ENCODE data around the gene KIF5A.

DNA sequence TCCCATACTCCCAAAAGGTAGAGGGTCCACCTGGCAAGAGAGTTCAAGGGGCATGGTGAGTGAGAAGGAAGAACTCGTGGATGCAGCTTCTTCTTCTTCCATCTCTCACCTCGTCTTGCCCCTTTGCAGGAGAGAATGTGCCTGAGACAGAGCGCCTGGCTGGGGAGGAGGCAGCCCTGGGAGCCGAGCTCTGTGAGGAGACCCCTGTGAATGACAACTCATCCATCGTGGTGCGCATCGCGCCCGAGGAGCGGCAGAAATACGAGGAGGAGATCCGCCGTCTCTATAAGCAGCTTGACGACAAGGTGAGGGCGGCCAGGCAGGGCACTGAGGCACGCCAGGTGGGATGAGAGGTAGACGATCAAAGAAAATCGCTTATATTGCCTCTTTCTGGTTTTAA lies 20.0 kb downstream of the KIF5A start:
- no peak for TF ChIP-seq ZC3H10 (CRISPR knock-in tag; IDR thresholded peaks at IDR 0.05)
- TF ChIP-seq TOX (CRISPR knock-in tag; IDR thresholded peaks at IDR 0.05; ENCODE audit: borderline replicate concordance) = no peak
- no peak for TF ChIP-seq PATZ1 (CRISPR knock-in tag; IDR thresholded peaks at IDR 0.05; ENCODE audit: borderline replicate concordance)
- TF ChIP-seq, protein P1, sequence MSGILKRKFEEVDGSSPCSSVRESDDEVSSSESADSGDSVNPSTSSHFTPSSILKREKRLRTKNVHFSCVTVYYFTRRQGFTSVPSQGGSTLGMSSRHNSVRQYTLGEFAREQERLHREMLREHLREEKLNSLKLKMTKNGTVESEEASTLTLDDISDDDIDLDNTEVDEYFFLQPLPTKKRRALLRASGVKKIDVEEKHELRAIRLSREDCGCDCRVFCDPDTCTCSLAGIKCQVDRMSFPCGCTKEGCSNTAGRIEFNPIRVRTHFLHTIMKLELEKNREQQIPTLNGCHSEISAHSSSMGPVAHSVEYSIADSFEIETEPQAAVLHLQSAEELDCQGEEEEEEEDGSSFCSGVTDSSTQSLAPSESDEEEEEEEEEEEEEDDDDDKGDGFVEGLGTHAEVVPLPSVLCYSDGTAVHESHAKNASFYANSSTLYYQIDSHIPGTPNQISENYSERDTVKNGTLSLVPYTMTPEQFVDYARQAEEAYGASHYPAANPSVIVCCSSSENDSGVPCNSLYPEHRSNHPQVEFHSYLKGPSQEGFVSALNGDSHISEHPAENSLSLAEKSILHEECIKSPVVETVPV (CRISPR knock-in tag; IDR thresholded peaks at IDR 0.05) = no peak
- no peak for TF ChIP-seq RARB (CRISPR knock-in tag; IDR thresholded peaks at IDR 0.05)
- no peak for TF ChIP-seq ARNTL (CRISPR knock-in tag; IDR thresholded peaks at IDR 0.05; ENCODE audit: borderline replicate concordance, low read depth)
- no peak for TF ChIP-seq TCF4 (CRISPR knock-in tag; IDR thresholded peaks at IDR 0.05; ENCODE audit: borderline replicate concordance)
- TF ChIP-seq CSDC2 (CRISPR knock-in tag; IDR thresholded peaks at IDR 0.05) = no peak
- no peak for TF ChIP-seq SNAI2 (CRISPR knock-in tag; IDR thresholded peaks at IDR 0.05)
- TF ChIP-seq, protein P2, sequence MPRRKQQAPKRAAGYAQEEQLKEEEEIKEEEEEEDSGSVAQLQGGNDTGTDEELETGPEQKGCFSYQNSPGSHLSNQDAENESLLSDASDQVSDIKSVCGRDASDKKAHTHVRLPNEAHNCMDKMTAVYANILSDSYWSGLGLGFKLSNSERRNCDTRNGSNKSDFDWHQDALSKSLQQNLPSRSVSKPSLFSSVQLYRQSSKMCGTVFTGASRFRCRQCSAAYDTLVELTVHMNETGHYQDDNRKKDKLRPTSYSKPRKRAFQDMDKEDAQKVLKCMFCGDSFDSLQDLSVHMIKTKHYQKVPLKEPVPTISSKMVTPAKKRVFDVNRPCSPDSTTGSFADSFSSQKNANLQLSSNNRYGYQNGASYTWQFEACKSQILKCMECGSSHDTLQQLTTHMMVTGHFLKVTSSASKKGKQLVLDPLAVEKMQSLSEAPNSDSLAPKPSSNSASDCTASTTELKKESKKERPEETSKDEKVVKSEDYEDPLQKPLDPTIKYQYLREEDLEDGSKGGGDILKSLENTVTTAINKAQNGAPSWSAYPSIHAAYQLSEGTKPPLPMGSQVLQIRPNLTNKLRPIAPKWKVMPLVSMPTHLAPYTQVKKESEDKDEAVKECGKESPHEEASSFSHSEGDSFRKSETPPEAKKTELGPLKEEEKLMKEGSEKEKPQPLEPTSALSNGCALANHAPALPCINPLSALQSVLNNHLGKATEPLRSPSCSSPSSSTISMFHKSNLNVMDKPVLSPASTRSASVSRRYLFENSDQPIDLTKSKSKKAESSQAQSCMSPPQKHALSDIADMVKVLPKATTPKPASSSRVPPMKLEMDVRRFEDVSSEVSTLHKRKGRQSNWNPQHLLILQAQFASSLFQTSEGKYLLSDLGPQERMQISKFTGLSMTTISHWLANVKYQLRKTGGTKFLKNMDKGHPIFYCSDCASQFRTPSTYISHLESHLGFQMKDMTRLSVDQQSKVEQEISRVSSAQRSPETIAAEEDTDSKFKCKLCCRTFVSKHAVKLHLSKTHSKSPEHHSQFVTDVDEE (CRISPR knock-in tag; IDR thresholded peaks at IDR 0.05) = no peak
- TF ChIP-seq ZFP3 (CRISPR knock-in tag; IDR thresholded peaks at IDR 0.05) = no peak
- no peak for TF ChIP-seq ZNF8 (CRISPR knock-in tag; IDR thresholded peaks at IDR 0.05)
- TF ChIP-seq POU6F1 (CRISPR knock-in tag; IDR thresholded peaks at IDR 0.05; ENCODE audit: borderline replicate concordance, low read depth) = no peak
- no peak for TF ChIP-seq CREB5 (CRISPR knock-in tag; IDR thresholded peaks at IDR 0.05; ENCODE audit: low read depth)

All from SK-N-SH treated with all-trans-retinoic acid at 6 μM for 48 hours (cell line).